H1 (cell line): ENCODE measurements around the gene ANP32A. TPM values are rescaled to one million over a fixed set of nuclear protein-coding genes. Genes with fewer than 3 reads are reported as not detected.

Source experiments
- CTCF ChIA-PET: fragments of 300-600 bp; sonication (Branson Sonifier 250); formaldehyde crosslinking; loops from one replicate; lab custom pipeline; 2021; ENCODE audit not compliant: partially characterized antibody; lab: Charles Lee
- POLR2A ChIA-PET: fragments of 300-600 bp; sonication (Branson Sonifier 250); formaldehyde crosslinking; loops from one replicate; lab custom pipeline; 2021; ENCODE audit warnings: inconsistent platforms; ENCODE audit not compliant: partially characterized antibody; lab: Charles Lee
- DNase-seq, 2 experiments: peaks; one replicate each; pipeline versions ENCODE4 v3.0.0 to v3.0.0-alpha.2; 2010 to 2022; ENCODE audit warnings: low spot score in 2 of 2, low read depth in 1 of 2, mixed read lengths in 1 of 2
- FAIRE-seq: peaks from 2 replicates; lab custom pipeline; 2011; peaks lifted over from hg19 to GRCh38; lab: Jason Lieb, UNC
- H2AFZ ChIP-seq: 2 replicates; pipeline ENCODE4 v1.8.1; 2012; ENCODE audit warnings: low read length, inconsistent platforms
- H2AK5ac ChIP-seq: 2 replicates; pipeline ENCODE4 v1.6.1; 2013; ENCODE audit warnings: low read depth, low read length
- H2BK120ac ChIP-seq: replicated peaks from 2 replicates; pipeline ENCODE3; 2013; ENCODE audit warnings: low read depth, low read length, inconsistent platforms
- H2BK12ac ChIP-seq: 2 replicates; pipeline ENCODE4 v1.6.1; 2013; ENCODE audit warnings: low read depth, low read length
- H2BK15ac ChIP-seq: 2 replicates; pipeline ENCODE4 v1.6.1; 2013; ENCODE audit warnings: low read length
- H2BK20ac ChIP-seq: 2 replicates; pipeline ENCODE4 v1.6.1; 2013; ENCODE audit warnings: low read length
- H2BK5ac ChIP-seq: 2 replicates; pipeline ENCODE4 v1.6.1; 2013; ENCODE audit warnings: low read depth, low read length
- H3K14ac ChIP-seq: 2 replicates; pipeline ENCODE4 v1.6.1; 2013; ENCODE audit warnings: inconsistent platforms; ENCODE audit not compliant: insufficient read length
- H3K18ac ChIP-seq: 2 replicates; pipeline ENCODE4 v1.6.1; 2013; ENCODE audit warnings: low read length; ENCODE audit errors: extremely low read depth
- H3K23ac ChIP-seq: 2 replicates; pipeline ENCODE4 v1.6.1; 2013; ENCODE audit warnings: inconsistent platforms; ENCODE audit not compliant: insufficient read length
- H3K23me2 ChIP-seq: 2 replicates; pipeline ENCODE4 v1.6.1; 2013; ENCODE audit warnings: low read depth, low read length
- H3K27ac ChIP-seq: 2 replicates; pipeline ENCODE4 v1.6.1; 2011; ENCODE audit warnings: low read depth, low read length, inconsistent platforms
- H3K27me3 ChIP-seq, 4 experiments: replicated peaks in 1 of 4; 1 replicate in 1 of 4; 2 replicates in 3 of 4; pipeline versions ENCODE4 v1.6.1 to v1.8.1; 2011 to 2013; ENCODE audit warnings: low read length in 3 of 4, mild to moderate bottlenecking in 3 of 4, inconsistent platforms in 2 of 4, mixed read lengths in 2 of 4, moderate library complexity in 1 of 4; ENCODE audit not compliant: control insufficient read depth in 3 of 4, insufficient read depth in 3 of 4; ENCODE audit errors: extremely low read depth in 1 of 4
- H3K36me3 ChIP-seq, 4 experiments: 2 replicates each; pipeline versions ENCODE4 v1.6.1 to v1.8.1; 2011 to 2013; ENCODE audit warnings: mild to moderate bottlenecking in 4 of 4, low read length in 3 of 4, moderate library complexity in 2 of 4, control low read depth in 1 of 4, inconsistent platforms in 1 of 4; ENCODE audit not compliant: insufficient read depth in 4 of 4, control insufficient read depth in 2 of 4
- H3K4ac ChIP-seq: replicated peaks from 2 replicates; pipeline ENCODE3; 2013; ENCODE audit warnings: low read length, low read depth, mixed read lengths, inconsistent platforms; ENCODE audit not compliant: insufficient read length
- H3K4me1 ChIP-seq, 4 experiments: replicated peaks in 1 of 4; 1 replicate in 1 of 4; 2 replicates in 3 of 4; pipeline versions ENCODE4 v1.6.1 to v1.8.1; 2011 to 2013; ENCODE audit warnings: low read length in 3 of 4, inconsistent platforms in 2 of 4, mixed read lengths in 1 of 4; ENCODE audit not compliant: insufficient read depth in 4 of 4, control insufficient read depth in 3 of 4
- H3K4me2 ChIP-seq, 2 experiments: 2 replicates each; pipeline versions ENCODE4 v1.6.1 to v1.8.1; 2011 to 2013; ENCODE audit warnings: low read depth in 2 of 2, low read length in 2 of 2, control low read depth in 1 of 2, inconsistent platforms in 1 of 2, mild to moderate bottlenecking in 1 of 2; ENCODE audit not compliant: insufficient read depth in 1 of 2
- H3K4me3 ChIP-seq, 4 experiments: fragments of 200-600, 300-600 bp in 1 of 4; sonication (generic), shearing (Covaris generic), sonication (Bioruptor Twin) in 1 of 4; 2 replicates each; pipeline versions ENCODE4 v1.5.1 to v1.8.1; 2011 to 2016; ENCODE audit warnings: low read length in 4 of 4, low read depth in 3 of 4, control low read depth in 2 of 4, inconsistent platforms in 2 of 4, mild to moderate bottlenecking in 2 of 4, mixed read lengths in 1 of 4, moderate library complexity in 1 of 4; ENCODE audit not compliant: insufficient read depth in 2 of 4; ENCODE audit errors: extremely low read depth in 1 of 4
- H3K56ac ChIP-seq: replicated peaks from 2 replicates; pipeline ENCODE3; 2013; ENCODE audit warnings: low read depth, mild to moderate bottlenecking, mixed read lengths, low read length, inconsistent platforms; ENCODE audit not compliant: insufficient read length
- H3K79me1 ChIP-seq: 2 replicates; pipeline ENCODE4 v1.6.1; 2013; ENCODE audit warnings: low read depth, low read length, control low read depth
- H3K79me2 ChIP-seq, 2 experiments: 2 replicates each; pipeline versions ENCODE4 v1.6.1 to v1.8.1; 2012 to 2013; ENCODE audit warnings: low read length in 2 of 2, mild to moderate bottlenecking in 2 of 2, inconsistent platforms in 1 of 2; ENCODE audit not compliant: insufficient read depth in 2 of 2, control insufficient read depth in 1 of 2
- H3K9ac ChIP-seq, 4 experiments: replicated peaks in 1 of 4; 1 replicate in 1 of 4; 2 replicates in 3 of 4; pipeline versions ENCODE4 v1.6.1 to v1.8.1; 2011 to 2013; ENCODE audit warnings: low read depth in 3 of 4, low read length in 3 of 4, control low read depth in 2 of 4, mild to moderate bottlenecking in 2 of 4, moderate library complexity in 2 of 4, inconsistent platforms in 1 of 4; ENCODE audit errors: extremely low read depth in 1 of 4
- H3K9me3 ChIP-seq, 2 experiments: 2 replicates each; pipeline versions ENCODE4 v1.6.1 to v1.8.1; 2012 to 2013; ENCODE audit warnings: mild to moderate bottlenecking in 2 of 2, moderate library complexity in 2 of 2, control low read depth in 1 of 2, inconsistent platforms in 1 of 2, low read depth in 1 of 2, low read length in 1 of 2, mixed read lengths in 1 of 2; ENCODE audit not compliant: insufficient read depth in 2 of 2
- H4K20me1 ChIP-seq, 2 experiments: replicated peaks in 1 of 2; 2 replicates each; pipeline versions ENCODE3 to v1.8.1; 2011 to 2013; ENCODE audit warnings: inconsistent platforms in 2 of 2, low read length in 2 of 2, mild to moderate bottlenecking in 1 of 2; ENCODE audit not compliant: insufficient read depth in 2 of 2, control insufficient read depth in 1 of 2
- H4K5ac ChIP-seq: 2 replicates; pipeline ENCODE4 v1.6.1; 2013; ENCODE audit warnings: low read length, low read depth, mixed read lengths, inconsistent platforms; ENCODE audit not compliant: insufficient read length
- H4K8ac ChIP-seq: 2 replicates; pipeline ENCODE4 v1.8.0; 2013; ENCODE audit warnings: mild to moderate bottlenecking, moderate library complexity, low read length, inconsistent platforms; ENCODE audit not compliant: insufficient read depth; ENCODE audit errors: extremely low read depth
- H4K91ac ChIP-seq: replicated peaks from 2 replicates; pipeline ENCODE3; 2013; ENCODE audit warnings: low read length, mixed read lengths, inconsistent platforms; ENCODE audit not compliant: insufficient read length
- CBX5 ChIP-seq: fragments of 300-800, 300-1000 bp; sonication (generic); IDR thresholded peaks from 2 replicates; pipeline ENCODE4 v1.7.1; 2016; ENCODE audit warnings: antibody characterized with exemption, low read length, low read depth
- CEBPB ChIP-seq: IDR thresholded peaks from 2 replicates; pipeline ENCODE4 v1.6.1; 2012; ENCODE audit warnings: low read depth, low read length
- CREB1 ChIP-seq: IDR thresholded peaks from 2 replicates; pipeline ENCODE4 v1.6.1; 2012; ENCODE audit warnings: inconsistent platforms
- HDAC6 ChIP-seq: IDR thresholded peaks from one replicate; pipeline ENCODE4 v1.7.1; 2012; ENCODE audit warnings: low read depth, mild to moderate bottlenecking, inconsistent platforms, low read length, moderate library complexity
- KDM5A ChIP-seq: fragments of 200-600 bp; IDR thresholded peaks from 2 replicates; pipeline ENCODE4 v1.7.1; 2012; ENCODE audit warnings: mild to moderate bottlenecking, low read length, inconsistent platforms, mixed read lengths
- NRF1 ChIP-seq: IDR thresholded peaks from 2 replicates; pipeline ENCODE4 v1.6.1; 2011; ENCODE audit warnings: mild to moderate bottlenecking, low read depth, low read length, improper control_type of control experiment
- POLR2A ChIP-seq, 2 experiments: IDR thresholded peaks; 1 replicate in 1 of 2; 2 replicates in 1 of 2; pipeline ENCODE4 v1.6.1; 2011; ENCODE audit warnings: low read depth in 2 of 2, low read length in 2 of 2, mild to moderate bottlenecking in 2 of 2; ENCODE audit errors: control extremely low read depth in 1 of 2
- POU5F1 ChIP-seq: IDR thresholded peaks from 2 replicates; pipeline ENCODE4 v1.6.1; 2011; ENCODE audit warnings: low read depth, mild to moderate bottlenecking, low read length, moderate library complexity
- RBBP5 ChIP-seq: IDR thresholded peaks from 2 replicates; pipeline ENCODE4 v1.7.1; 2012; ENCODE audit warnings: low read depth, mild to moderate bottlenecking, inconsistent platforms, low read length, moderate library complexity, borderline replicate concordance
- SIN3A ChIP-seq, 2 experiments: IDR thresholded peaks in 1 of 2; conservative IDR thresholded peaks in 1 of 2; 2 replicates each; pipeline ENCODE4 v1.6.1; 2011 to 2012; ENCODE audit warnings: low read length in 2 of 2, improper control_type of control experiment in 1 of 2, low read depth in 1 of 2, mild to moderate bottlenecking in 1 of 2
- SIRT6 ChIP-seq: IDR thresholded peaks from one replicate; pipeline ENCODE4 v1.7.1; 2012; ENCODE audit warnings: low read length, inconsistent platforms
- SP1 ChIP-seq: IDR thresholded peaks from 2 replicates; pipeline ENCODE4 v1.6.1; 2011; ENCODE audit warnings: low read depth, low read length
- SP2 ChIP-seq: IDR thresholded peaks from 2 replicates; pipeline ENCODE4 v1.6.1; 2012; ENCODE audit warnings: mild to moderate bottlenecking, low read length, inconsistent platforms
- TAF7 ChIP-seq: optimal IDR thresholded peaks from 2 replicates; pipeline ENCODE3; 2011; ENCODE audit warnings: low read depth, mild to moderate bottlenecking, inconsistent platforms, low read length, moderate library complexity, borderline replicate concordance
- YY1 ChIP-seq: IDR thresholded peaks from 2 replicates; pipeline ENCODE4 v1.6.1; 2011; ENCODE audit warnings: low read depth, mild to moderate bottlenecking, low read length
- ZNF274 ChIP-seq: IDR thresholded peaks from 2 replicates; pipeline ENCODE4 v1.7.0; 2012; ENCODE audit warnings: low read length, borderline replicate concordance; ENCODE audit errors: extremely low read depth
- WGBS, 2 experiments: shearing (Covaris generic) in 1 of 2; methylation state at CpG; one replicate each; pipeline versions ENCODE4 v1.1.6 to v1.1.7; 2013 to 2015; ENCODE audit warnings: low lambda C conversion rate in 2 of 2, mixed read lengths in 2 of 2, inconsistent platforms in 1 of 2, low coverage in 1 of 2, missing lambda C conversion rate in 1 of 2; ENCODE audit not compliant: insufficient replicate concordance in 2 of 2, insufficient coverage in 1 of 2, insufficient read length in 1 of 2; ENCODE audit errors: extremely low coverage in 1 of 2, missing lambda C conversion rate in 1 of 2; 5-methylcytosine and 5-hydroxymethylcytosine counted together
- polyA plus RNA-seq, 7 experiments: library from polyadenylated mRNA; depleted of rRNA in 3 of 7; stranded (reverse) in 5 of 7; unstranded in 2 of 7; fragments of >200 nt in 5 of 7; fragments of 200-250 nt in 2 of 7; gene quantifications; 1 replicate in 5 of 7; 2 replicates in 1 of 7; 4 replicates in 1 of 7; pipeline versions ENCODE4 v1.2.1 to v1.2.3, GENCODE V29; 2011 to 2013; ENCODE audit warnings: missing spikeins in 2 of 7, mixed read lengths in 2 of 7
- total RNA-seq: library from RNA; stranded (reverse); fragmentation: NEBNext Ultra II Directional; extraction: Animal tissue kit (Norgen Biotek cat#: 25700); gene quantifications from 2 replicates; pipeline ENCODE4 v1.2.1, GENCODE V29; 2021

ANP32A gene
- total and polyA plus RNA-seq, 2 of the 8 experiments (the other 6 are each of a cell fraction or from before 2014, with no cell fraction given): 70.8 to 295 TPM

- Histone ChIP-seq H2BK20ac (no peak overlapping the region), H3K23ac (no peak overlapping the region), H3K27me3 (no peaks in the 10 kb centered on the region), H3K36me3 (peaks cover 0 to 4% (median 1%) of the 10 kb centered on the region in 4 experiments; a peak in 2 of 8 replicates), H3K14ac (no peak overlapping the region), H3K4me2 (no peak overlapping the region), H3K4me1 (peaks cover 5 to 16% (median 13%) of the 10 kb centered on the region in 4 experiments; a peak in 6 of 7 replicates), H2BK120ac (no peak overlapping the region), H3K56ac (no peak overlapping the region), H3K4ac (no peak overlapping the region), H3K79me1 (peaks cover 46% of the 10 kb centered on the region), H2AK5ac (no peak overlapping the region), H3K9me3 (no peaks in the 10 kb centered on the region), H3K9ac (no peak overlapping the region), H3K79me2 (peaks cover 56 to 99% of the 10 kb centered on the region in 2 experiments), H4K5ac (no peak overlapping the region), H4K91ac (no peak overlapping the region), H3K18ac (no peak overlapping the region), H3K23me2 (no peaks in the 10 kb centered on the region), H2BK15ac (no peak overlapping the region), H2BK5ac (no peak overlapping the region), H2AFZ (no peak overlapping the region), H3K27ac (no peak overlapping the region), H3K4me3 (no peak overlapping the region), H2BK12ac (no peak overlapping the region), H4K20me1 (peaks cover 65 to 72% of the 10 kb centered on the region in 2 experiments), H4K8ac (no peak overlapping the region)
- FAIRE-seq (no peak), DNase-seq (no peak)
- POLR2A ChIA-PET: interaction anchor here (1.0 to 4.6 kb wide), 2 partner anchors 7 to 10 kb away, joined by 3 to 30 read pairs; no protein-coding TSS in a partner anchor
- CTCF ChIA-PET: interaction anchor here (0.6 to 3.2 kb wide), 4 partner anchors 20 to 466 kb away, joined by 3 to 16 read pairs (median 5); no protein-coding TSS in a partner anchor
- 88% methylated on average over 9 of the region's 9 CpGs; no CpG with 5 or more reads in 1 of the 2 experiments for WGBS, 2 experiments
- TF ChIP-seq SIN3A (conservative IDR thresholded peaks at IDR 0.05 in 1 of 2, IDR thresholded peaks at IDR 0.05 in 1 of 2; ENCODE audit: low read depth in 1 of 2, low read length in 2 of 2): no peak
- TF ChIP-seq CBX5: no peak
- no peak for TF ChIP-seq SP1
- TF ChIP-seq SP2: no peak
- TF ChIP-seq SIRT6: no peak
- no peak for TF ChIP-seq POU5F1
- TF ChIP-seq CREB1: no peak
- TF ChIP-seq KDM5A: no peak
- TF ChIP-seq HDAC6: no peak
- TF ChIP-seq NRF1: no peak
- TF ChIP-seq CEBPB: no peak
- no peak for TF ChIP-seq POLR2A (IDR thresholded peaks at IDR 0.05; ENCODE audit: control extremely low read depth in 1 of 2, low read depth in 2 of 2, low read length in 2 of 2)
- no peak for TF ChIP-seq ZNF274
- TF ChIP-seq RBBP5: no peak
- no peak for TF ChIP-seq TAF7
- TF ChIP-seq YY1: no peak
These were observed 11.2 kb downstream of the ANP32A start for GRCh38 chr15:68809517-68809916.
